Activated CD4-positive, alpha-beta T cell treated with anti-CD3 and anti-CD28 coated beads, Interleukin-2, amount 50 U/mL, for 48 hours (primary cell): ENCODE data around the gene SYNE4.
A peak's percentile ranks its signal among the peaks of the same experiment; 100 is the strongest.

Experiments
- DNase-seq, 2 experiments: peaks; one replicate each; pipeline ENCODE4 v3.0.0-alpha.2; 2020

Gene SYNE4

GRCh38 chr19:36025541-36025940 is 16.9 kb upstream of the SYNE4 start:
- DNase-seq = no peak

GRCh38 chr19:36023432-36023831 is 14.8 kb upstream of the SYNE4 start:
- no peak for DNase-seq

- no peak for DNase-seq
These were observed 10.6 kb upstream of the SYNE4 start for GRCh38 chr19:36019061-36019670.

- peak; percentile 100 for DNase-seq
These were observed 5.7 kb upstream of the SYNE4 start, which contains the start of gene ALKBH6 for GRCh38 chr19:36014012-36014924. TSS of gene ALKBH6 (minus strand) at chr19:36014213. CDS start at chr19:36013397, 816 bp downstream.

GRCh38 chr19:36013280-36014011 is 4.8 kb upstream of the SYNE4 start:
- no peak for DNase-seq

GRCh38 chr19:36010402-36010801 is 1.8 kb upstream of the SYNE4 start:
- DNase-seq = no peak

- DNase-seq = no peak
These were observed 1.2 kb upstream of the SYNE4 start for GRCh38 chr19:36009633-36010379.

GRCh38 chr19:36009220-36009619 is 607 bp upstream of the SYNE4 start:
- DNase-seq = peak; percentile 58 to 67

- no peak for DNase-seq
These were observed 1.7 kb downstream of the SYNE4 start for GRCh38 chr19:36006955-36007354.

- DNase-seq = no peak
These were observed 5.3 kb downstream of the SYNE4 start for GRCh38 chr19:36003284-36003683.

- no peak for DNase-seq
These were observed 7.0 kb downstream of the SYNE4 start for GRCh38 chr19:36001605-36002004.

- DNase-seq = no peak
These were observed 11.8 kb downstream of the SYNE4 start for GRCh38 chr19:35996777-35997176.

- peak; percentile 97 to 98 for DNase-seq
These were observed 13.3 kb downstream of the SYNE4 start, which contains the start of gene SDHAF1 for GRCh38 chr19:35995048-35995993. TSS of gene SDHAF1 (plus strand) at chr19:35995188. CDS start at chr19:35995275, 87 bp downstream.

GRCh38 chr19:35993923-35994598 is 14.6 kb downstream of the SYNE4 start:
- DNase-seq = no peak

GRCh38 chr19:35992907-35993765 is 15.5 kb downstream of the SYNE4 start:
- no peak for DNase-seq

- DNase-seq = no peak
These were observed 16.7 kb downstream of the SYNE4 start for GRCh38 chr19:35991731-35992450.

- DNase-seq = no peak
These were observed 17.6 kb downstream of the SYNE4 start for GRCh38 chr19:35990771-35991730.

GRCh38 chr19:35990156-35990555 is 18.5 kb downstream of the SYNE4 start:
- DNase-seq = no peak
